ENCODE results near the gene BEST4.
A peak's percentile ranks its signal among the peaks of the same experiment; 100 is the strongest.
"Not testable (repeated sequence)": the region's sequence is repeated elsewhere in the genome, so short reads cannot be mapped to it uniquely, and the experiment has no call there.

BEST4 gene

DNA sequence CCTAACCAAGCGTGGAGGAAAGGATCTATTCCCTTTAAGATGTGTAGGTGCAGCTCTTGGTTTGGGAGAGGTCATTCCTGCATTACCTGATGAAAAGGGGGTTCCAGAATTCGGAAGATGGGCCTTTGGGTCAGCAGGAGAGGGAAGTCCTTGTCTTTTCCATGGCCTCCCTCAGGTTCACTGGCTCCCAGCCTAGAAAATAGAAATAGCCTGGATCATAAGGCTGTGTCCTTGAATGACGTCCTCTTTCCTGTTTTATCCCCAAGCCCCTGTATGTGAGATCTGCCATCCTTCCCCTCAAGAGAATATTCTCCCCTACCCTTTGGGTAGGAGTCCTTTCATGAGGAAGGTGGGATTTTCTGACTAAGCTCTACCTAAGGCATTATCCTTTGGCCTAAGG lies 27.1 kb downstream of the BEST4 start:
- Histone ChIP-seq H3K36me3 (replicated peaks) (peaks cover 100% of the 10 kb centered on the region), H3K27me3 (ENCODE audit: low read depth) (no peaks in the 10 kb centered on the region), H3K4me3 (no peak overlapping the region), H3K9me3 (no peaks in the 10 kb centered on the region), H3K4me1 (no peaks in the 10 kb centered on the region)
- DNase-seq (ENCODE audit: low spot score in 2 of 2) = no peak
- in situ Hi-C loops (cut with MboI; ENCODE audit: low sequenced_read_pairs) = no loop called here

DNA sequence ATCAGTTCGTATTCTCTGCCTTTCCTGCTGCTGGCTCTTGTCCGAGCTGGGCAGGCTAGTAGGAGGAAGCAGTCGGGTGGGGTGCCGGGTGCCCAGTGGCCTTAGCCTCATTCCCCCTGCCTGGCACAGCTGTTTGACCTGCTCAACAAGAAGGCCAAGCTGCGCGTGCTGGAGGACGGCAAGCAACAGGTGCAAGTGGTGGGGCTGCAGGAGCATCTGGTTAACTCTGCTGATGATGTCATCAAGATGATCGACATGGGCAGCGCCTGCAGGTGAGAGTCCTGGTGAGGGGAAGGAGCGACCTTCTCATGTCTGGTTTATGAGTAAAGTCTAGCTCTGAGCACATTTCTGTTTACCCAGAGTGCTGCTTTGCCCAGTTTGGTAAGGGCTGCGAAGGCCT lies 28.9 kb downstream of the BEST4 start:
- Histone ChIP-seq H3K27me3 (ENCODE audit: low read depth) (no peaks in the 10 kb centered on the region), H3K9me3 (no peaks in the 10 kb centered on the region), H3K36me3 (replicated peaks) (peaks cover 100% of the 10 kb centered on the region), H3K4me1 (no peaks in the 10 kb centered on the region), H3K4me3 (no peak overlapping the region)
- no peak for DNase-seq (ENCODE audit: low spot score in 2 of 2)
- in situ Hi-C loops (cut with MboI; ENCODE audit: low sequenced_read_pairs) = no loop called here

DNA sequence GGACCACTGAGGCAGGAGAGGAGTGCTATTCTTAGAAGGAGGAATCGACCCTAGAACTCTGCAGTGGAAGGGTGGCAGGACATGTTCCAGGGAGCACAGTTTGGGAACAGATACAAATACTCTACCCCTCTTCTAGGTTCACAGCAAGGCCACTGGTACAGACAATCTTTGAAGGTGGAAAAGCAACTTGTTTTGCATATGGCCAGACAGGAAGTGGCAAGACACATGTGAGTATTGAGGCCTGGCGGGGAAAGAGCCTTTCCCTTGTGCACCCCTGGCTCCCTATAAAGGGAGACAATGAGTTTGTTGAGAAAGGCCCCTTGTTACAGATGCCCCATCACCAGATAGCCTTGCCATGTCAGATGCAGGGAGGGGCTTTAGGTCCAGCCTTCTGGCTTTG lies 30.6 kb downstream of the BEST4 start:
- no peak overlapping the region for H3K4me3 ChIP-seq
- peaks cover 98% of the 10 kb centered on the region for H3K36me3 ChIP-seq (replicated peaks)
- no peaks in the 10 kb centered on the region for H3K4me1 ChIP-seq
- no peaks in the 10 kb centered on the region for H3K27me3 ChIP-seq (ENCODE audit: low read depth)
- in situ Hi-C loops (cut with MboI; ENCODE audit: low sequenced_read_pairs) = no loop called here
- DNase-seq (ENCODE audit: low spot score in 2 of 2) = no peak
- H3K9me3 ChIP-seq = no peaks in the 10 kb centered on the region

DNA sequence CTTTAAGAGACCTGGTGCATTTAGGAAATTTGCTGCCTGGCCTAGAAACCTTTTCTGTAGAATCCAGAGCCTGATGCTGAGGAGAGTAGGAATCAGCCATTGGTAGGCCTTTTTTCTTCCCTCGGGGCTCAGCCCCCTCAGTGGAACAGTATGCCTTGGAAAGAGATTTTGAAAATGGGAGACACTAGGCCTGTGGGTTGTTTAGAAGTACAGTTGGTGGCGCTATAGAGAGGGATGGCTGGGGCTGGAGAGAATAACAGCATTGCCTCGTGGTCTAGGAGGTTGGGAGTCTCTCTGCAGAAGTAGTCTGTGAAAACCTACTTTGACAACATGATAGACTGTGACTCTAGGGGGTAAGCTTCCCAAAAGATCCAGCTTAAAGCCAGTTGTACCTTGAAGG lies 40.1 kb downstream of the BEST4 start:
- in situ Hi-C loops (cut with MboI; ENCODE audit: low sequenced_read_pairs) = no loop called here
- H3K27me3 ChIP-seq (ENCODE audit: low read depth) = no peaks in the 10 kb centered on the region
- peaks cover 88% of the 10 kb centered on the region for H3K36me3 ChIP-seq (replicated peaks)
- H3K9me3 ChIP-seq = no peaks in the 10 kb centered on the region
- H3K4me3 ChIP-seq = no peak overlapping the region
- DNase-seq (ENCODE audit: low spot score in 2 of 2) = no peak
- peaks cover 3% of the 10 kb centered on the region; the same call in 1 of the 2 replicates for H3K4me1 ChIP-seq

DNA sequence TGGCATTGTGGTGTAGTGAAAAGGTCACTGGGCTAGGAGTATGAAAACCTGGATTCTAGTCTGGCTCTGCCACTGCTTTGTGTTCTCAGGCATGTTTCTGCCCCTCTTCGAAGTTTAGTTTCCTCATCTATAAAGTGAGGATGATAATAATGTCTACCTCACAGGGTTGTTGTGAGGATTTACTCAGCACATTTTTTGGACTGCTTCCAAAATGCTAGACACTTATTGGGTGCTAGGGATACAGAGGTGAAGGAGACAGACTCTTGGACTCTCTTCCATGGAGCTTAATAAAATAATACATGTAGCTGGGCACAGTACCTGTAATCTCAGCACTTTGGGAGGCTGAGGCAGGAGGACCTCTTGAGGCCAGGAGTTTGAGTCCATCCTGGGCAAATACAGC lies 44.8 kb downstream of the BEST4 start:
- no peak overlapping the region for H3K4me3 ChIP-seq
- no peaks in the 10 kb centered on the region for H3K9me3 ChIP-seq
- peaks cover 16% of the 10 kb centered on the region; the same call in 1 of the 2 replicates for H3K4me1 ChIP-seq
- no peaks in the 10 kb centered on the region for H3K27me3 ChIP-seq (ENCODE audit: low read depth)
- DNase-seq (ENCODE audit: low spot score in 2 of 2) = no peak
- in situ Hi-C loops (cut with MboI; ENCODE audit: low sequenced_read_pairs) = no loop called here
- peaks cover 70% of the 10 kb centered on the region for H3K36me3 ChIP-seq (replicated peaks)

DNA sequence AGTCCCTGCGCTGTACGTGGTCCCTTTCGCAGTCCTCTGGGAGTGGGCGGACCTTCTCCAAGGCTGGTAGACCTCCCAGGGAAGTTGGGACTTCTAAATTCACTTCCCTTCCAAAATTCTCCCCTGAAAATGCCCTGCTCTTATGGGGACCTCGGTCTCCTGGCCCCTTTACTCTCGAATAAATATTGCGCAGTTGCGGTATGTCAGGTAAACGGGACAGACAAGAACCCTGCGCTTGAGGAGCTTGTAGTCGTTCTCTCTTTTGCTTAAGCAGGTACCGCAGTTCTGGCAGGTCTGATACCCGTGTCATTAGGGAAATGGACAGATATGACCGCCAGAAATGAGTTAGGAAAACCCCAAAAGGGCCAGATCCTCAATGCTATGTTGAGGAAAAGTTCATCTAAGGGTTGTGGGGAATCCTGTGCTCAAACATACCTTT lies 47.8 kb downstream of the BEST4 start:
- DNase-seq (ENCODE audit: low spot score in 2 of 2) = no peak
- Histone ChIP-seq H3K9me3 (no peaks in the 10 kb centered on the region), H3K4me3 (peak overlapping the region; percentile 80), H3K4me1 (peaks cover 16% of the 10 kb centered on the region; the same call in 1 of the 2 replicates), H3K27me3 (ENCODE audit: low read depth) (no peaks in the 10 kb centered on the region), H3K36me3 (replicated peaks) (peaks cover 42% of the 10 kb centered on the region)
- in situ Hi-C loops (cut with MboI; ENCODE audit: low sequenced_read_pairs) = no loop called here

DNA sequence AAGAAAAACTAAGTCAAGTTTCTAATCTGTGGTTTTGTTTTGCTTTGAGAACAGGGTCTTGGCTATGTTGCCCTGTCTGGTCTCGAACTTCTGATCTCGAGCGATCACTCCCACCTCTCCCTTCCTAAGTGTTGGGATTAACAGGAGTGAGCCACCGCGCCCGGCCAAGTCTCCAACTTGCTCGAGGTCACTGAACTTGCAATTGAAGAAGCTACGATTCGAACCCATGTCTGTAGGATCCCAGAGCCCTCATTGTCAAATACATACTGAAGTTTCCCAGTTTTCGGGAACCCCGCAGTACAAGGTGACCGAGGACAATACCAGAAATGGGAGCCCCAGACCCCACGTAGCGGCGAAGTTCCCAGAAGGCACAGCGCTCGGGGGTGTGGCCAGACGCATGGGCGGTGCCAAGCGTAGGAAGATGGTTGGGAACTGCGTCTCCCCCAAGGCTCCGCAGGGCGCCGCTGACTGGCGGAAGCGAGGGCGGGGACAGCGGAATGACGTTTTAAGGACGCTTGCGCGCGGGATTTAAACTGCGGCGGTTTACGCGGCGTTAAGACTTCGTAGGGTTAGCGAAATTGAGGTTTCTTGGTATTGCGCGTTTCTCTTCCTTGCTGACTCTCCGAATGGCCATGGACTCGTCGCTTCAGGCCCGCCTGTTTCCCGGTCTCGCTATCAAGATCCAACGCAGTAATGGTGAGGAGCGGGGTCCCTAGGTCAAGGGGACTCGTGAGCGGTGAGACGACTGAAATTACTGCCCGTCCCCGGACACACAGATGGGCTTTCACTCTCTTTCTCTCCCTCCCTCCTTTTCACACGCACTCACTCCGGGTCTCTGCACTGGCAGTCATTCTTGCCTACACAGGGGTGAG lies 48.4 kb downstream of the BEST4 start, which contains the start of gene KIF2C:
Gene KIF2C, plus strand, starts transcription at position 531 of the 872 bp plus-strand sequence. Its CDS starts 96 bp downstream, at position 627.
- Histone ChIP-seq H3K9me3 (no peaks in the 10 kb centered on the region), H3K4me1 (peaks cover 16% of the 10 kb centered on the region; the same call in 1 of the 2 replicates), H3K4me3 (peak within 1 kb of the TSS; percentile 80), H3K27me3 (ENCODE audit: low read depth) (no peaks in the 10 kb centered on the region), H3K36me3 (replicated peaks) (peaks cover 38% of the 10 kb centered on the region)
- DNase-seq (ENCODE audit: low spot score in 2 of 2) = peak; percentile 97 to 99
- in situ Hi-C loops (cut with MboI; ENCODE audit: low sequenced_read_pairs) = loop anchor here (10.0 kb wide), 1 partner anchor 75 kb away; no protein-coding TSS in a partner anchor

DNA sequence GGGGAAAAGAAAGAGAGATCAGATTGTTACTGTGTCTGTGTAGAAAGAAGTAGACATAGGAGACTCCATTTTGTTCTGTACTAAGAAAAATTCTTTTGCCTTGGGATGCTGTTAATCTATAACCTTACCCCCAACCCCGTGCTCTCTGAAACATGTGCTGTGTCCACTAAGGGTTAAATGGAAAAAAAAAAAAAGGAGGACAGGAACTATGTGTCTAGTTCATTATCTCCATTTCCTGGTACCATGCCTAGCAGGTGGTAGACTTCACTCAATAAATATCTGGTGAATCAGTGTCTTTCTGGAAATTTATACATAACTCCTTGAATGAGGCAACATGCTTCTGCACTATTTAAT lies 49.0 kb downstream of the BEST4 start:
- not testable (repeated sequence) for DNase-seq (ENCODE audit: low spot score in 2 of 2); H3K9me3 ChIP-seq; H3K27me3 ChIP-seq (ENCODE audit: low read depth)
- H3K4me3 ChIP-seq = peak overlapping the region; percentile 80
- peaks cover 16% of the 10 kb centered on the region; the same call in 1 of the 2 replicates for H3K4me1 ChIP-seq
- in situ Hi-C loops (cut with MboI; ENCODE audit: low sequenced_read_pairs) = loop anchor here (10.0 kb wide), 1 partner anchor 76 kb away; no protein-coding TSS in a partner anchor
- H3K36me3 ChIP-seq (replicated peaks) = peaks cover 32% of the 10 kb centered on the region

DNA sequence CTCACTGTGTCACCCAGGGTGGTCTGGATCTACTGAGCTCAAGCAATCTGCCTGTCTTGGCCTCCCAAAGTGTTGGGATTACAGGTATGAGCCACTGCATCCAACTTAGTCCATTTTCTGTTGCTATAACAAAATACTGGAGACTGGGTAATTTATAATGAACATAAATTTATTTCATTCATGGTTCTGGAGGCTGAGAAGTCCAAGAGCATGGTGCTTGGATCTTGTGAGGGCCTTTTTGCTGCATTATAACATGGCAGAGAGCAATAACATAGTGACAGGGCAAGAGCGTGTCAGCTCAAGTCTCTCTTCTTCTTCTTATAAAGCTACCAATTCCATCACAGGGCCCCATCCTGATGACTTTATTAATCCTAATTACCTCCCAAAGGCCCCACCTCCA lies 52.0 kb downstream of the BEST4 start:
- Histone ChIP-seq H3K9me3 (no peaks in the 10 kb centered on the region), H3K27me3 (ENCODE audit: low read depth) (no peaks in the 10 kb centered on the region), H3K4me3 (no peak overlapping the region), H3K36me3 (replicated peaks) (peaks cover 6% of the 10 kb centered on the region; the same call in 1 of the 2 replicates), H3K4me1 (peaks cover 13% of the 10 kb centered on the region)
- in situ Hi-C loops (cut with MboI; ENCODE audit: low sequenced_read_pairs) = loop anchor here (10.0 kb wide), 1 partner anchor 79 kb away; no protein-coding TSS in a partner anchor
- DNase-seq (ENCODE audit: low spot score in 2 of 2) = no peak

DNA sequence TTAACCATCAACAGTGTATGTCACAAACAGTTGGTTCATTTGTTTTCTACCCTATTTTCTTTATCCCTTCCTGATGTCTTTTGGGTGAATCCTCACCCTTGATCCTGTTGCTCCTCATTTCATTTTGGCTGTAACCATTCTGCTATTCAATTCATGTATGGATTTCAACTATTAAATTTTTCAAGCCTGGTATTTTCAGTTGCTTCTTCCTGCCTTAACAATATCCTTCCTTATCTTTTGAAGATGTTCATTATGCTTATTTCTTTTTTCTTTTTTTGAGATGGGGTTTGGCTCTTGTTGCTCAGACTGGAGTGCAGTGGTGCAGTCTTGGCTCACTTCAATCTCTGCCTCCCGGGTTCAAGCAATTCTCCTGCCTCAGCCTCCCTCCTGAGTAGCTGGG lies 54.2 kb downstream of the BEST4 start:
- Histone ChIP-seq H3K4me1 (peaks cover 13% of the 10 kb centered on the region), H3K9me3 (no peaks in the 10 kb centered on the region), H3K4me3 (no peak overlapping the region), H3K36me3 (replicated peaks) (no peaks in the 10 kb centered on the region), H3K27me3 (ENCODE audit: low read depth) (no peaks in the 10 kb centered on the region)
- in situ Hi-C loops (cut with MboI; ENCODE audit: low sequenced_read_pairs) = loop anchor here (10.0 kb wide), 1 partner anchor 81 kb away; no protein-coding TSS in a partner anchor
- DNase-seq (ENCODE audit: low spot score in 2 of 2) = no peak
